Muscle layer of duodenum (tissue), 2 donors: Measurements from ENCODE around the gene ADAP2.
"Not testable (repeated sequence)": the region's sequence is repeated elsewhere in the genome, so short reads cannot be mapped to it uniquely, and the experiment has no call there.

ENCODE experiments used
- H3K27ac ChIP-seq: one replicate; pipeline ENCODE4 v1.7.0; 2013; ENCODE audit warnings: mild to moderate bottlenecking, low read length
- H3K27me3 ChIP-seq: one replicate; pipeline ENCODE4 v1.7.0; 2013; ENCODE audit warnings: low read depth, mild to moderate bottlenecking, control low read depth, low read length
- H3K36me3 ChIP-seq, 2 donors: one replicate each; pipeline ENCODE4 v1.7.0; 2013; ENCODE audit warnings: low read length in 2 of 2, control low read depth in 1 of 2, mild to moderate bottlenecking in 1 of 2; ENCODE audit not compliant: insufficient read depth in 2 of 2, control insufficient read depth in 1 of 2
- H3K4me1 ChIP-seq, 2 donors: one replicate each; pipeline ENCODE4 v1.7.0; 2013; ENCODE audit warnings: low read length in 2 of 2, mild to moderate bottlenecking in 2 of 2, control low read depth in 1 of 2, moderate library complexity in 1 of 2; ENCODE audit not compliant: insufficient read depth in 2 of 2, control insufficient read depth in 1 of 2
- H3K4me3 ChIP-seq, 2 donors: one replicate each; pipeline ENCODE4 v1.7.0; 2013; ENCODE audit warnings: low read length in 2 of 2, low read depth in 1 of 2, mild to moderate bottlenecking in 1 of 2
- H3K9me3 ChIP-seq, 2 donors: one replicate each; pipeline ENCODE4 v1.7.0; 2013; ENCODE audit warnings: low read length in 2 of 2, control low read depth in 1 of 2, mild to moderate bottlenecking in 1 of 2; ENCODE audit not compliant: control insufficient read depth in 1 of 2
- donor health status: healthy.

Gene ADAP2

GRCh38 chr17:30917050-30917449 lies 4.7 kb upstream of the ADAP2 start:
- H3K36me3 ChIP-seq, result no peaks in the 10 kb centered on the region
- H3K4me1 ChIP-seq, result no peaks in the 10 kb centered on the region
- no peak overlapping the region for H3K4me3 ChIP-seq
- H3K9me3 ChIP-seq, result no peaks in the 10 kb centered on the region
- no peak overlapping the region for H3K27ac ChIP-seq
- H3K27me3 ChIP-seq, result no peaks in the 10 kb centered on the region

- peaks cover 7% of the 10 kb centered on the region for H3K27me3 ChIP-seq
These were observed 1.5 kb upstream of the ADAP2 start for GRCh38 chr17:30920282-30920681.

GRCh38 chr17:30920683-30921543 lies 832 bp upstream of the ADAP2 start:
- H3K36me3 ChIP-seq, result no peaks in the 10 kb centered on the region
- H3K9me3 ChIP-seq, result no peaks in the 10 kb centered on the region
- peaks cover 0 to 9% of the 10 kb centered on the region in 2 donors for H3K4me1 ChIP-seq
- peak overlapping the region; percentile 46 to 70 for H3K4me3 ChIP-seq
- peaks cover 7% of the 10 kb centered on the region for H3K27me3 ChIP-seq
- no peak overlapping the region for H3K27ac ChIP-seq

More at GRCh38 chr17:30920282-30920681, 1.5 kb upstream of the ADAP2 start:
- Histone ChIP-seq H3K9me3 (no peaks in the 10 kb centered on the region), H3K4me3 (no peak overlapping the region), H3K4me1 (peaks cover 0 to 9% of the 10 kb centered on the region in 2 donors), H3K27ac (no peak overlapping the region), H3K36me3 (no peaks in the 10 kb centered on the region)

GRCh38 chr17:30922235-30923030 lies 688 bp downstream of the ADAP2 start:
- H3K27me3 ChIP-seq, result peaks cover 7% of the 10 kb centered on the region
- no peaks in the 10 kb centered on the region for H3K9me3 ChIP-seq
- H3K4me1 ChIP-seq, result peaks cover 0 to 9% of the 10 kb centered on the region in 2 donors
- H3K36me3 ChIP-seq, result no peaks in the 10 kb centered on the region
- no peak overlapping the region for H3K27ac ChIP-seq
- peak overlapping the region; percentile 46 to 70 for H3K4me3 ChIP-seq

DNA sequence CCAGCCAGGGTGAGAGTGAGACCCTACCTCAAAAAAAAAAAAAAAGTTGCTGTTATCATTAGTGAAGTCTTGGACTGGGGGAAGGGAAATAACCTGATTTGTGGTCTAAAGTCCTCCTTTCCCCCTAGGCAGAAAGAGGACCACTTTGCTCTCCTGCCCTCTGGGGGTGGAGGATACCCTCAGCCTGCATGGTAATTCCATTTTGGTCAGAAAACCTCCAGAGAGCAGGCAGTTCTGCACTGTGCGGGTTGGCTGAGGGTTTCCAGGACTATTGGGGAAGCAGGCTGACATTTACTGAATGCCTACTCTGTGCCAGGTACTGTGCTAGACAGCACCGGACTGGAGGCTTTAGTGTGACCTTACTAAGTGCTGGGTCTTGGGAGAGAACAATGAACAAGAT lies 2.6 kb downstream of the ADAP2 start:
- Histone ChIP-seq H3K9me3 (no peaks in the 10 kb centered on the region), H3K27me3 (peaks cover 7% of the 10 kb centered on the region), H3K4me3 (no peak overlapping the region), H3K4me1 (peaks cover 0 to 9% of the 10 kb centered on the region in 2 donors), H3K36me3 (no peaks in the 10 kb centered on the region), H3K27ac (no peak overlapping the region)

DNA sequence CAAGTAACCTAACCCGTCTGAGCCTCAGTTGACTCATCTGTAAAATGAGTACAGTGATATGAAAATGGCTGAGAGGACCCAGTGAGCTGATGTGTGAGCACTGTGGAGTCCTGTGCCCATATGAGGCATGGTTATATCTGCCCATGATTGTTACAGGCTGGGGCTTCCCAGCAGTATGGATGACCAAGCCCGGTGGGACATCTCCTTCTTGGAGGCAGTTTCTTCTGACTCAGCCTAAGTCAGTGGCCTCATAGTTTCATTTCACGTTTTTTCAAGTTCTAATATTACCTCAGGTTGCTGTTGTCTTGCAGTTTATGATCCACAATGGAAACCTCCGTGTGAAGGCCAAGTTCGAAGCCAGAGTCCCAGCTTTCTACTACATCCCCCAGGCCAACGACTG lies 4.8 kb downstream of the ADAP2 start:
- Histone ChIP-seq H3K9me3 (no peaks in the 10 kb centered on the region), H3K4me3 (no peak overlapping the region), H3K27ac (no peak overlapping the region), H3K36me3 (no peaks in the 10 kb centered on the region), H3K27me3 (peaks cover 7% of the 10 kb centered on the region), H3K4me1 (peaks cover 0 to 9% of the 10 kb centered on the region in 2 donors)

- Histone ChIP-seq H3K4me1 (peaks cover 0 to 2% of the 10 kb centered on the region in 2 donors), H3K9me3 (no peaks in the 10 kb centered on the region), H3K27me3 (peaks cover 4% of the 10 kb centered on the region), H3K36me3 (no peaks in the 10 kb centered on the region), H3K4me3 (no peak overlapping the region), H3K27ac (no peak overlapping the region)
These were observed 6.0 kb downstream of the ADAP2 start for GRCh38 chr17:30927756-30928155.

DNA sequence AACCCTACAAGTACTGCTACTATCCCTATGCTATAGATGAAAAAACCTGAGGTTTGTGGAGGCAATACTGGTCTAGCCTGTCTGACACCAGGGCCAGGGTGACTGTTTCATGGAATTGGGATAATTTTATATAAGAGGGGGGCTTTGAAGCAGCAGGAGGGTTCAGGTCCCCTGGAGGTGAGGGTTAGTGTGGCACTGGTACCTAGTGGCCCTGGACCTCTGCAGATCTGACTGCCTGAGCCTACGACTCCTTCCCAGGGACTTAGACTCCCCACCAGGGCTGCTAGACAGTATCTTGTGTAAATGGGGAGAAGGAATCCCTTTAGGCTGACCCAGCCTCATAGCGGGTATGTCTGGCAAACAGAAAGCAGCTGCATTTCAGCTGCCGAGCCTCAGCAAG lies 6.8 kb downstream of the ADAP2 start:
- H3K27ac ChIP-seq, result no peak overlapping the region
- no peak overlapping the region for H3K4me3 ChIP-seq
- no peaks in the 10 kb centered on the region for H3K9me3 ChIP-seq
- no peaks in the 10 kb centered on the region for H3K4me1 ChIP-seq
- H3K27me3 ChIP-seq, result no peaks in the 10 kb centered on the region
- no peaks in the 10 kb centered on the region for H3K36me3 ChIP-seq

DNA sequence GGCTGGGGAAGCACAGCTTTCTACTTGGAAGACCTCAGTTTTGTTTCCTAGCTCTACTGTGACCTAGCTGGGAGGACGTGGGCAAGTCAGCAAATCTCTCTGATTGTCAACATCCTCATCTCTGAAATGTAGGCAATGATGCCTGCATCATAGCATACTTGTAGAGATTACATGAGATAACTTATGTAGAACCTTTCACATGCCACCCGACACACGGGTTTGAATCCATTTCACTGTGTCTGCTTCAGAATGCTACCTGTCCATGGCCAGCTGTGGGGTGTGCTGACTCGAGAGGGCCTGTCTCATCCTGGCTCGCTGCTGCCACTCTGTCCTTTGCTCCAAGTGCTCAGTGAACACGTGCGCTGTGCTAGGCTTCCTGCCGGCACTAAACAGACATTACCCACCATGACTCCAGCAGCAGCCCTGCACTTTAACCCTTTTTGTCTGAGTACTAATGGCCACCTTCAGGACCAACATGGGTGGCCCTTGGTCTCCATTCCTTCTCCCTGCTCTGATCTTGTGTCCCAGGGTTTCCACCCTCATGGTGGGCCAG lies 7.4 kb downstream of the ADAP2 start:
- no peaks in the 10 kb centered on the region for H3K9me3 ChIP-seq
- no peaks in the 10 kb centered on the region for H3K27me3 ChIP-seq
- H3K27ac ChIP-seq, result no peak overlapping the region
- no peak overlapping the region for H3K4me3 ChIP-seq
- H3K4me1 ChIP-seq, result no peaks in the 10 kb centered on the region
- H3K36me3 ChIP-seq, result no peaks in the 10 kb centered on the region

GRCh38 chr17:30929861-30930260 lies 8.1 kb downstream of the ADAP2 start:
- not testable (repeated sequence) for H3K9me3 ChIP-seq, H3K27me3 ChIP-seq

DNA sequence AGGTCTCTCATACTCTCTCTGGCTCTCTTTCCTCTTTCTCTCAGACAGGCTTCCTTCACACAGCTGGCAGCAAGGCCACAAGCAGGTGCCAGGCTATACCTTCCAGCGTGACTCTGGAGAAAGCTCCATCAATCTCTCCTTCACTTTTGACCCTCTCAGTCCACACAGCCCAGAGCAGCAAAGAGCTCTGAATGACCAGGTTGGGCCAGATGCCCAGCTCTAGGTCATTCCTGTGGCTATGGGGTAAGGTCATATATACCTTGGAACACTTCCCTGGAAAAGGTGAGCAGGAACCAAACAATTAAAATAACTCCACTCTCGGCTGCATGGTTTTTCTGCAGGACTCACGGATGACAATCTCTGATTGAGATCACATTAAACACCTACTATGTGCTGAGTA lies 8.8 kb downstream of the ADAP2 start:
- Histone ChIP-seq H3K27ac (no peak overlapping the region), H3K9me3 (no peaks in the 10 kb centered on the region), H3K4me3 (no peak overlapping the region), H3K4me1 (no peaks in the 10 kb centered on the region), H3K36me3 (no peaks in the 10 kb centered on the region), H3K27me3 (no peaks in the 10 kb centered on the region)

More at GRCh38 chr17:30929861-30930260, 8.1 kb downstream of the ADAP2 start:
- not testable (repeated sequence) for H3K36me3 ChIP-seq, H3K27ac ChIP-seq, H3K4me3 ChIP-seq, H3K4me1 ChIP-seq
